Activated CD8-positive, alpha-beta T cell treated with anti-CD3 and anti-CD28 coated beads, Interleukin-2, amount 10 ng/mL, durations not matched to agents 7 days and 5 days (primary cell): ENCODE measurements around the gene NEO1. TPM values are rescaled to one million over a fixed set of nuclear protein-coding genes. Genes with fewer than 3 reads are reported as not detected.
A peak's percentile ranks its signal among the peaks of the same experiment; 100 is the strongest.

Experiments used
- ATAC-seq: fragments of 150-1000 bp; cut with Tn5 transposase; one replicate; pipeline ENCODE4 v1.10.0; 2021; ENCODE audit warnings: moderate library complexity
- CTCF ChIA-PET: fragments of 350-600 bp; sonication (Branson Sonifier 250); formaldehyde crosslinking; loops from one replicate; lab custom pipeline; 2021; ENCODE audit warnings: antibody characterized with exemption; lab: Charles Lee
- POLR2A ChIA-PET: fragments of 350-600 bp; sonication (Branson Sonifier 250); formaldehyde crosslinking; loops from one replicate; lab custom pipeline; 2021; ENCODE audit warnings: antibody characterized with exemption; lab: Charles Lee
- DNase-seq: peaks from one replicate; pipeline ENCODE4 v3.0.0-alpha.2; 2020
- H3K27ac Mint-ChIP-seq: one replicate; pipeline ENCODE4 v1.8.0; 2021; ENCODE audit warnings: mild to moderate bottlenecking, mixed read lengths
- H3K27me3 Mint-ChIP-seq: one replicate; pipeline ENCODE4 v1.8.0; 2021; ENCODE audit warnings: low read depth, mixed read lengths
- H3K36me3 Mint-ChIP-seq: one replicate; pipeline ENCODE4 v1.8.0; 2021; ENCODE audit warnings: low read depth, mixed read lengths
- H3K4me1 Mint-ChIP-seq: one replicate; pipeline ENCODE4 v1.8.0; 2021; ENCODE audit warnings: low read depth, mixed read lengths
- H3K4me3 Mint-ChIP-seq: one replicate; pipeline ENCODE4 v1.8.0; 2021; ENCODE audit warnings: mild to moderate bottlenecking, mixed read lengths
- H3K9me3 Mint-ChIP-seq: one replicate; pipeline ENCODE4 v1.8.0; 2022; ENCODE audit warnings: mixed read lengths; ENCODE audit not compliant: insufficient read depth
- total RNA-seq, 2 experiments: library from RNA; stranded (reverse); gene quantifications; one replicate each; pipeline ENCODE4 v1.2.3, GENCODE V29; 2021

Gene NEO1
- total RNA-seq, 2 experiments from 2014 or later, result 0.78 to 1.7 TPM

DNA sequence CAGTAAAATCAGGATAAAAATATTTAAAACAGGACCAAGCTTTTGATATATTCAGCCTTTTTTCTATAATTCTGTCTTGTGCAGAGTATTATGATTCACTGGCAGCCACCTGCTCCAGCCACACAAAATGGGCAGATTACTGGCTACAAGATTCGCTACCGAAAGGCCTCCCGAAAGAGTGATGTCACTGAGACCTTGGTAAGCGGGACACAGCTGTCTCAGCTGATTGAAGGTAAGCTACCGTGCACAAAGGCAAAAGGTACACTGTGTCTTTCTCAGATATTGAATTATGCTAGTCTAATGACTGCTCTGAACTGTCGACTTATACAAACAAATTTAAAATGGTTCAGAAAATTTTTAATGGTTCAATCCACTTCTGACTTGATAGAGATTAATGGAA, 202.3 kb downstream of the NEO1 start:
- no peak for ATAC-seq
- ChIA-PET POLR2A (no interaction called here), CTCF (interaction anchor here (1.0 to 4.2 kb wide), 2 partner anchors 10 to 14 kb away, joined by 3 to 30 read pairs; no protein-coding TSS in a partner anchor)
- no peak overlapping the region for H3K27ac Mint-ChIP-seq
- H3K9me3 Mint-ChIP-seq, result no peaks in the 10 kb centered on the region
- no peaks in the 10 kb centered on the region for H3K36me3 Mint-ChIP-seq
- H3K27me3 Mint-ChIP-seq, result no peaks in the 10 kb centered on the region
- H3K4me3 Mint-ChIP-seq, result no peak overlapping the region
- no peak for DNase-seq
- H3K4me1 Mint-ChIP-seq, result no peaks in the 10 kb centered on the region

DNA sequence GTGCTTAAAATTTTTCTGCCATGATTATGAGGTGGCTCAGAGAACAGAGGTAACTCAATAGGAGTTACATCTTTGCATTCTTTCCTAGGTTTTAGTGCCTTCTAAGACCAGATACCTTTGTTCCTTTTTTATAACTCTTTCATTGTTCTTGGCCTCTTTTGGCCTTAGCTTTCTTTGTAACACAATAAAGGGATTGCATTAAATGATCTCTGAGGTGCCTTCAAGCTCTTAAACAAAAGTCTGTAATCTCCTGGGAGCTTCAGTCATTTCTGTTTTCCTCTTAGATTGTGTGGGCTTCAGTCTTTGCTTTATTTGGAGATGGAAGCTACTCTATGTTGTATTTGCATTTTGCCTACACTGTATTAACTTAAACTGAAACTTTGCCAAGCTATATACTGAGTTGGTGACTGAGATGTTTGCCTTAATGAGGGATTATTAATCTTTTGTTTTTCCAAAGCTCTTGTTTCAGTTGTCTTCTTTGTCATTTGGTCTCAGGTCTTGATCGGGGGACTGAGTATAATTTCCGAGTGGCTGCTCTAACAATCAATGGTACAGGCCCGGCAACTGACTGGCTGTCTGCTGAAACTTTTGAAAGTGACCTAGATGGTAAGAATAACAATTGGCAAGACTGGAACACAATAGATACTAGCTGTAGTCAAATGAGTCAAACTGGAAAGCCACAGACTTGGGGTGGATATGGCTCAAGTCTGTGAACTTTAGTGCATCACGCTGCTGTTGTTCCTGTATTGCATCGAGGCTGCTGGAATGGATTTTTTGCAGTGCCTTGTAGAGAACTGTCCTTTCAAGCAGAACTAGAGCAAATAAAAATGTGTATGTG, 206.2 kb downstream of the NEO1 start:
- Mint-ChIP-seq H3K9me3 (no peaks in the 10 kb centered on the region), H3K36me3 (no peaks in the 10 kb centered on the region), H3K27ac (no peak overlapping the region), H3K27me3 (no peaks in the 10 kb centered on the region), H3K4me3 (no peak overlapping the region), H3K4me1 (no peaks in the 10 kb centered on the region)
- ChIA-PET CTCF (interaction anchor here (0.9 to 1.9 kb wide), 6 partner anchors 9 to 17 kb away, joined by 3 to 6 read pairs (median 4); no protein-coding TSS in a partner anchor), POLR2A (no interaction called here)
- ATAC-seq, result no peak
- DNase-seq, result no peak

GRCh38 chr15:73264881-73265280, 212.6 kb downstream of the NEO1 start:
- H3K27me3 Mint-ChIP-seq, result no peaks in the 10 kb centered on the region
- no peak overlapping the region for H3K27ac Mint-ChIP-seq
- no peak for ATAC-seq
- H3K4me3 Mint-ChIP-seq, result no peak overlapping the region
- CTCF ChIA-PET, result interaction anchor here (0.8 to 5.6 kb wide), 17 partner anchors 9 to 665 kb away, joined by 3 to 100 read pairs (median 6); no protein-coding TSS in a partner anchor
- H3K9me3 Mint-ChIP-seq, result no peaks in the 10 kb centered on the region
- H3K36me3 Mint-ChIP-seq, result no peaks in the 10 kb centered on the region
- no peaks in the 10 kb centered on the region for H3K4me1 Mint-ChIP-seq
- no peak for DNase-seq
- POLR2A ChIA-PET, result no interaction called here

GRCh38 chr15:73265536-73266153, 213.4 kb downstream of the NEO1 start:
- peaks cover 2% of the 10 kb centered on the region for H3K27me3 Mint-ChIP-seq
- DNase-seq (peak; percentile 68), ATAC-seq (peak; percentile 85)
- no peak overlapping the region for H3K27ac Mint-ChIP-seq
- no peaks in the 10 kb centered on the region for H3K36me3 Mint-ChIP-seq
- no peaks in the 10 kb centered on the region for H3K9me3 Mint-ChIP-seq
- H3K4me3 Mint-ChIP-seq, result no peak overlapping the region
- H3K4me1 Mint-ChIP-seq, result no peaks in the 10 kb centered on the region
- ChIA-PET CTCF (interaction anchor here (0.5 to 5.6 kb wide), 24 partner anchors 9 to 1158 kb away, joined by 3 to 100 read pairs (median 5); no protein-coding TSS in a partner anchor), POLR2A (no interaction called here)

DNA sequence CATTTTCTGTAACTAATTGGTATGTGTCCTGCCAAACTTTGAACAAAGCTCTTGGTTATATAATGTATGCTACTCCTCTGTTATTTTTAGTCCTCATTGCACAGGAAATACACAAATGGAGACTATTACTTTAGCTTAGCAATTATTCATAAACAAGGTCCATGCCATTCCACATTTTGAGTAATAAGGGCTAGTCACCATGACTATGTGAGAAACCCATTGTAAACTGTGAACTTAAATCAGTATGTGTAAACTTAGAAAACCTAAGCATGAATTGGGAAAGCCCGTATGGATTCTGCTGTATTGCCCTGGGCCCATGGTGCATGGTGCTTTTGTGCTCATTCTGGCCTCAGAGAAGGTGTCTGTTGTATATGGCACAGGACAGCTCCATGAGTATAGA, 216.2 kb downstream of the NEO1 start:
- peaks cover 2% of the 10 kb centered on the region for H3K27me3 Mint-ChIP-seq
- no peaks in the 10 kb centered on the region for H3K36me3 Mint-ChIP-seq
- ATAC-seq (no peak), DNase-seq (no peak)
- ChIA-PET CTCF (interaction anchor here (1.0 to 1.2 kb wide), 3 partner anchors 17 to 546 kb away, joined by 4 to 5 read pairs (median 4); no protein-coding TSS in a partner anchor), POLR2A (no interaction called here)
- H3K4me1 Mint-ChIP-seq, result peaks cover 3% of the 10 kb centered on the region
- no peaks in the 10 kb centered on the region for H3K9me3 Mint-ChIP-seq
- no peak overlapping the region for H3K4me3 Mint-ChIP-seq
- H3K27ac Mint-ChIP-seq, result no peak overlapping the region

DNA sequence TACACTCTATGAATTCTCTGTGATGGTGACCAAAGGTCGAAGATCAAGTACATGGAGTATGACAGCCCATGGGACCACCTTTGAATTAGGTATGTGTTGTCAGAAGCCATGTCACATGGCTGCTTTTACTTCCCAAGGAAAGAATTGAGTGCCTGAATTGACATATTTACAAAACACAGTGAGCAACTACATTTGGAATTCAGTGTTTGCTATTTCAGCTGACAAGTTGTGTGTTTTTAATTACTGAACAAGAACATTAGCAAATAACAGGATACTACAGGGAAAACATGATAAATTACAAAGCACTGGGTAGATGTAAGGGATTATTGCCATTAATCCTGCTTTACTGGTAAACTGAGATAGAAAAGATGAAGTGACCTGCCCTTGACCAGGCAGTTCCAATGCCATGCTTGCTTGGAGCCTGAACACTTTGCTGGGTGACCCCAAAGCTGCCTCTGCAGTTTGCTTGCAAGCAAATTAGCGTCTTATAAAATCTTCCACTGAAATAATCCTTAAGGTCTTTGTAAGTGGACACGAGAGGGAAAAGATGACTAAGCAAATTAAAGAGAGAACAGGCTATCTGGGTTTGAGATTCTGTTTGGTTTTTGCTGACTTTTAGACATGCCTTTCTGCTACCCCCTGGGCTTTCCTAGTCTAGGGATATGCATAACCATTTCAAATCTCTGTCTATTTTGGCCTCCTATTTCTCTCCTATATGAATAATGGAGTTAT, 218.3 kb downstream of the NEO1 start:
- Mint-ChIP-seq H3K9me3 (no peaks in the 10 kb centered on the region), H3K4me1 (peaks cover 3% of the 10 kb centered on the region), H3K36me3 (no peaks in the 10 kb centered on the region), H3K27me3 (peaks cover 2% of the 10 kb centered on the region), H3K27ac (no peak overlapping the region), H3K4me3 (no peak overlapping the region)
- DNase-seq (no peak), ATAC-seq (no peak)
- ChIA-PET CTCF (interaction anchor here (1.5 to 7.8 kb wide), 2 partner anchors 14 to 27 kb away, joined by 3 to 96 read pairs; no protein-coding TSS in a partner anchor), POLR2A (no interaction called here)

- ATAC-seq, result peak; percentile 86
- Mint-ChIP-seq H3K4me3 (no peak overlapping the region), H3K9me3 (no peaks in the 10 kb centered on the region), H3K27me3 (peaks cover 5% of the 10 kb centered on the region), H3K4me1 (peaks cover 3% of the 10 kb centered on the region), H3K27ac (no peak overlapping the region), H3K36me3 (no peaks in the 10 kb centered on the region)
- ChIA-PET CTCF (interaction anchor here (0.6 to 7.8 kb wide), 10 partner anchors 9 to 551 kb away, joined by 3 to 96 read pairs (median 6); no protein-coding TSS in a partner anchor), POLR2A (no interaction called here)
- DNase-seq, result peak; percentile 65
Measured at GRCh38 chr15:73273181-73274002, 221.1 kb downstream of the NEO1 start.

DNA sequence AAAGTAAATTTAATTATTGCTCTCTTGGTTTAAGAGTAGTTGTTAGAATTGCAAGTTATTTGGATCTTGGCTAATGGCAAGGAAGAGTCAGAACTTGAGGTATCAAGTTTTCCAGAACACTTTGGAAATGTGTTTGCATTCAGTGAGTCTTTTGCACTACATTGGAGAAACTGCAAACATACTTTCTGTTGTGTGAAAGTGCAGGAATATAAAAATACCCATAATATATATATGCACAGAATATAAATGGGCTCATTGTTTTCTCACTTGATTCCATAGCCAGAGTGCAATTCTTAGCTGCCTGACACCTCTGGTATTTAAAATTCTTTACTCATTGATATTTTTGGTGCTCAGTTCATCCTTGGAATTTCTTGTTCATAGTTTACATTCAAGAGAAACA, 223.6 kb downstream of the NEO1 start:
- peaks cover 3% of the 10 kb centered on the region for H3K4me1 Mint-ChIP-seq
- no peaks in the 10 kb centered on the region for H3K9me3 Mint-ChIP-seq
- no peak overlapping the region for H3K27ac Mint-ChIP-seq
- ChIA-PET POLR2A (no interaction called here), CTCF (interaction anchor here (1.1 to 7.8 kb wide), 6 partner anchors 8 to 430 kb away, joined by 3 to 96 read pairs (median 4); no protein-coding TSS in a partner anchor)
- H3K4me3 Mint-ChIP-seq, result no peak overlapping the region
- DNase-seq, result no peak
- H3K36me3 Mint-ChIP-seq, result no peaks in the 10 kb centered on the region
- ATAC-seq, result no peak
- peaks cover 3% of the 10 kb centered on the region for H3K27me3 Mint-ChIP-seq

DNA sequence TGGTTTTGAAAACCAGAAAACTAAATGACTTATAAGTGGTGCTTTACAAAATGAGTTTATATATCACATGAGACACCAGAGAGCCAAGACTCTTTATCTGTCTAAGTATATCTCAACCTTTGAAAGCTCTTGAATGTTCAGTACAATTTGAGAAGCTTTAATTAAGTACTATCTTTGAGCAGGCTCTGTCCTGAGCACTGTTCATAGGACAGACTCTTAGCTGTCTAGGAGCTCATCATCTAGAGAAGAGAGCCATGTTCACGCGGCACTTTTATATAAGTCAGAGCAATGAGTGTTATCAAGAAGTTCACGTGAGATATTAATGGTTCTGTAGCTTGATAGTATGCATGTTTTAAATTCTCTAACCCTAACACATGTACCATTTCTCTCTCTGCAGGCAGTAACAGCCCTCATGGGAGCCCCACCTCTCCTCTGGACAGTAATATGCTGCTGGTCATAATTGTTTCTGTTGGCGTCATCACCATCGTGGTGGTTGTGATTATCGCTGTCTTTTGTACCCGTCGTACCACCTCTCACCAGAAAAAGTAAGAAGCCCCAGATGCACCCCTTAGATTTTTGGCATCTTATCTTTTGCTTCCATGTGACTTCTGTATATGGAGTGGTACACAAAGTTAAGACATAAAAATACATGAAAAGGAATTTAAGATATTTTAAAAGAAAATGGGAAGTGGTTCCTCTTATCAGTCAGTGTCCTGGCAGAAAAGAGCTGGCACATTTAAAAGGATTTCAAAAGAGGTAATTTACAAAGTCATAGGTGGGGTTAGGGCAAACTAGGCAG, 230.5 kb downstream of the NEO1 start:
- H3K27me3 Mint-ChIP-seq, result peaks cover 4% of the 10 kb centered on the region
- no peak for DNase-seq
- ATAC-seq, result no peak

GRCh38 chr15:73283366-73283962, 231.2 kb downstream of the NEO1 start:
- H3K4me3 Mint-ChIP-seq, result no peak overlapping the region
- no peaks in the 10 kb centered on the region for H3K9me3 Mint-ChIP-seq
- peaks cover 4% of the 10 kb centered on the region for H3K27me3 Mint-ChIP-seq
- H3K27ac Mint-ChIP-seq, result no peak overlapping the region
- H3K36me3 Mint-ChIP-seq, result no peaks in the 10 kb centered on the region
- DNase-seq, result no peak
- CTCF ChIA-PET, result interaction anchor here (1.6 to 2.7 kb wide), 4 partner anchors 10 to 416 kb away, joined by 5 to 13 read pairs (median 10); no protein-coding TSS in a partner anchor
- no peak for ATAC-seq
- H3K4me1 Mint-ChIP-seq, result no peaks in the 10 kb centered on the region
- POLR2A ChIA-PET, result no interaction called here

More for the DNA sequence above, 230.5 kb downstream of the NEO1 start:
- no peak overlapping the region for H3K4me3 Mint-ChIP-seq
- H3K27ac Mint-ChIP-seq, result no peak overlapping the region
- no peaks in the 10 kb centered on the region for H3K4me1 Mint-ChIP-seq
- no peaks in the 10 kb centered on the region for H3K36me3 Mint-ChIP-seq
- ChIA-PET CTCF (interaction anchor here (0.9 to 2.7 kb wide), 6 partner anchors 9 to 422 kb away, joined by 3 to 13 read pairs (median 7); no protein-coding TSS in a partner anchor), POLR2A (no interaction called here)
- H3K9me3 Mint-ChIP-seq, result no peaks in the 10 kb centered on the region
